GM12872 (cell line): Measurements from ENCODE around the gene NACAD.
A peak's percentile ranks its signal among the peaks of the same experiment; 100 is the strongest.

Experiments
- CTCF ChIP-seq: IDR thresholded peaks from 3 replicates; pipeline ENCODE4 v1.5.1; 2011; ENCODE audit warnings: low read depth, mild to moderate bottlenecking, low read length, moderate library complexity; ENCODE audit not compliant: insufficient read depth

NACAD gene

GRCh38 chr7:45112648-45113047 lies 23.9 kb upstream of the NACAD start:
- TF ChIP-seq CTCF: no peak

- peak; percentile 32; the same call in 1 of the 3 replicates for TF ChIP-seq CTCF
These were observed 22.8 kb upstream of the NACAD start, which contains the start of gene TBRG4 for GRCh38 chr7:45111298-45112223. TSS of gene TBRG4 (minus strand) at chr7:45111697. CDS start at chr7:45109237, 2,460 bp downstream.

- no peak for TF ChIP-seq CTCF
These were observed 20.1 kb upstream of the NACAD start for GRCh38 chr7:45108863-45109262.

GRCh38 chr7:45107356-45107755 lies 18.6 kb upstream of the NACAD start:
- no peak for TF ChIP-seq CTCF

- no peak for TF ChIP-seq CTCF
These were observed 18.1 kb upstream of the NACAD start for GRCh38 chr7:45106820-45107219.

- no peak for TF ChIP-seq CTCF
These were observed 16.9 kb upstream of the NACAD start for GRCh38 chr7:45105588-45106188.

GRCh38 chr7:45104844-45105587 lies 16.2 kb upstream of the NACAD start:
- no peak for TF ChIP-seq CTCF
